Activated CD8-positive, alpha-beta memory T cell treated with anti-CD3 and anti-CD28 coated beads, Interleukin-2, amount 50 U/mL, for 1 hour (primary cell): ENCODE measurements around the gene GRB7.
"Not testable (repeated sequence)": the region's sequence is repeated elsewhere in the genome, so short reads cannot be mapped to it uniquely, and the experiment has no call there.

Experiments
- DNase-seq: peaks from one replicate; pipeline ENCODE4 v3.0.0-alpha.2; 2020; ENCODE audit errors: extremely low read depth

The GRB7 gene

DNA sequence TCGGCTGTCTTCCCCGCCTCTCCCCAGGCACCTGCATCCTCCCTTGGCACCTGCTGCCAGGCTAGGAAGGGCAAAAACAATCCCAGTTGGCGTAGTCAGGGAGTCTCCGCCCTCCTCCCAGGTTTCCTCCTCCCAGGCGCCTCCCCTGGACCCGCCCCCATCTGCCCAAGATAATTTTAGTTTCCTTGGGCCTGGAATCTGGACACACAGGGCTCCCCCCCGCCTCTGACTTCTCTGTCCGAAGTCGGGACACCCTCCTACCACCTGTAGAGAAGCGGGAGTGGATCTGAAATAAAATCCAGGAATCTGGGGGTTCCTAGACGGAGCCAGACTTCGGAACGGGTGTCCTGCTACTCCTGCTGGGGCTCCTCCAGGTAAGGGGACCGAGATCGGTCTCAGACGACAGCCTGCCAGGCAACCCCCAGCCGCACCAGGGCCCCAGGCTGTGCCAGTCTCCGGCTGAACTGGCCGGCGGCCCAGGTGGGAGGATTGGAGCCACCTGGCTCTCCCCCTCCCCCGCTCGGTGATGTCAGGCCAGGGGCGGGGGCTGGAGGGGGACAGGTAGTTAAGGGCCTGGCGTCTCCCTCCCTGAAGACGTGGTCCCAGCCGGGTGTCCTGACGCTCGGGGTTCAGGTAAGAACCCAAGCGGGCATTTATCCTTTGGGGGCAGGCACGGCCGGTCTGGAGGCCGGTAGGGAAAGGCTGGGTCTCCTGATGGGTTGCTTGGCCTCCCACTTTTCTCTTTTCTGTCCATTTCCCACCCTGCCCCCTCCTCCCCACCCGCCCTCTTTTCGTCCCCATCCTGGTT lies at the start of gene GRB7:
Gene GRB7, plus strand, starts transcription at position 179 of the 808 bp plus-strand sequence. CDS start 4,364 bp downstream, outside the sequence.
- DNase-seq = no peak

DNA sequence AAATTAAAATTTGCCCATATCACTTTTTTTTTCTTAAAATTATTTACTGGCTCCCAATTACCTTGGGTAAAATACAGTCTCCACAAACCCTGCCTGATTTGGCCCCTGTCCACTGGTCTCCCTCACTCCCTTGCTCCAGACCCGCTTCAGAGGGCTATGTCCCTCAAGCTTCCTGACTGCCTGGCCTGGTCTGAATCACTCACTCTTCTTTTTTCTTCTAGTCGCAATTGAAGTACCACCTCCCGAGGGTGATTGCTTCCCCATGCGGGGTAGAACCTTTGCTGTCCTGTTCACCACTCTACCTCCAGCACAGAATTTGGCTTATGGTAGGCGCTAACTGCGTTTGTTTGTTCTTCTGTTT lies 49.3 kb upstream of the GRB7 start:
- no peak for DNase-seq

DNA sequence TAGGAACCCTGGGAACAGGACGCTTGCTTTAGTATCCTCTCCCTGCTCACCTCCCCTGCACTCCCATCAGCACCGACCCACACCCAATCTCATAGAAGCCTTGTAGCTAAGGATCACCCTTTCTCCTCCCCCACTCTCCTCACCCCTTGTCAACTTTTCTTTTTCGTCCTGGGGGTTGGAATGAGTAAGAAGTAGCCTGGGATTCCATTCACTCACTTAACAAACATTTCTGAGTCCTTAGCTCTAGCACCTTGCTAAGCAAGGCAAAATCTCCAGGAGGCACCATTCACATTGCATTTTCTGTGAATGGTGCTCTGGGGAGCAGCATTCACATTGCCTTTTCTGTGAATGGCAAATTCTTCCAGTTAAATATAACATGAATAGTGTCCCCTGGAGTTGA lies 48.8 kb upstream of the GRB7 start:
- DNase-seq = no peak

DNA sequence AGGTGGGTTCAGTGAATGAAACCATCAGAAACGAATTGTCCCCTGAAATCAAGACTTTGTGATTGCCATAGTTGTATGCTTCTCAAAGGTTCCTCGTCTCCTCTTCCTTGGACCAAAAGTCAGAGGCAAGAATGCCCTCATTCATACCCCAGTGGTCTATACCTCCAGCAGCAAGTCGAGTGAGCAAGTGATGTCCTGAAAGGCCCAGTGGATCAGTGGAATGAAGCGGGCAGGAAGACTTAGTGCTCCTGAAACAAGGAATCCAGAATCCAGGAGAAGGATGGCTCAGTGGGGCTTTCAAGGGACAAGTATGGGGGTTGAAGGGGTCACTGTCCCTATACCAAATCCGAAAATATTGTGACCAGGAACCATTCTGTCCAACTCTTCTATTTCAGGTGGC lies 43.1 kb upstream of the GRB7 start:
- no peak for DNase-seq

DNA sequence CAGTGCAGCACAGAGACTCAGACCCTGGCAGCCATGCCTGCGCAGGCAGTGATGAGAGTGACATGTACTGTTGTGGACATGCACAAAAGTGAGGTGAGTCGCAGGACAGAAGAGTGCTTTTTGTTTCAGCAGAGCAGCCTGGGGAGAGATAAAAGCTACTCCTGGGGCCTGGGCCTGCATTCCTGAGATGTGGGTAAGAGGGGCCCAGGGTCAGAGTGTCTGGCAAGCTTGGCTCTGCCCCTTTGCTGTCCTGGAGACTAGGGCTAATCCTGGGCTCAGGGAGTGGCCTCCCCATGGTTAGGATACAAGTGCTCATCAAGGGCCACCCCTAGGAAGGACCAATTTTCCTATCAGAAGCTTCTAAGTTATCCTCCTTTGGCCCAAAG lies 42.7 kb upstream of the GRB7 start:
- DNase-seq = no peak

DNA sequence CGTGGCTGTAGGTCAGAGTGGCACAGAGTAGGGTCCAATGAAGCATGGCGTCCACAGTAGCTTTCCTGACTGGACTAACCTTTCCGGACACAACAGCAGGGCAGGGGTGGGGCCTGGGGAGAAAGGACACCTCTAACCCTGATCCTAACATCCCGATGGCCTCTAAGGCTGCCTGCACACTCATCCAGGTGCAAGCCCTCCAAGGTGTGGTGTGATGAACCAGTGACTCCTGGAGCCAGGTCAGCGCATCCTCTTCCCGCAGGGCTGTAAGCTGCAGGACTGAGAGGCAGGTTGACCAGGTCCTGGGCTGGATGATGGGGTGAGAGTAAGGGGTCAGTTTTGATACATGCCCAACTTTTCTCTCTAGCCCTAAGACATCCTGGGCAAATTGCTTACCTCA lies 41.0 kb upstream of the GRB7 start:
- no peak for DNase-seq

DNA sequence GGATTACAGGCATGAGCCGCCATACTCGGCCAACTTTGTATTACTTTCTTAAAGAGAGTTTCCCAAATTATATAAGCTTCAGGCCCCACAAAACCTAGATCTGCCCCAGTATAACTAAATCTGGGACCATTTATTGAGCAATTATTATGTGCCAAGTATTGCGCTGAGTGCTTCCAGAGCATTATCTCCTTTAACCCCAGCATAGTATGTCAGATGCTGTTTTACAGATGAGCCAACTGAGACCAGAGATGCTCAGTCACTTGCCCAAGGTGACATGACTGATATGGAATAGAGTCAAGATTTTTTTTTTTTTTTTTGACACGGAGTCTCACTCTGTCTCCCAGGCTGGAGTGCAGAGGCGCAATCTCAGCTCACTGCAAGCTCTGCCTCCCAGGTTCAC lies 39.8 kb upstream of the GRB7 start:
- no peak for DNase-seq

DNA sequence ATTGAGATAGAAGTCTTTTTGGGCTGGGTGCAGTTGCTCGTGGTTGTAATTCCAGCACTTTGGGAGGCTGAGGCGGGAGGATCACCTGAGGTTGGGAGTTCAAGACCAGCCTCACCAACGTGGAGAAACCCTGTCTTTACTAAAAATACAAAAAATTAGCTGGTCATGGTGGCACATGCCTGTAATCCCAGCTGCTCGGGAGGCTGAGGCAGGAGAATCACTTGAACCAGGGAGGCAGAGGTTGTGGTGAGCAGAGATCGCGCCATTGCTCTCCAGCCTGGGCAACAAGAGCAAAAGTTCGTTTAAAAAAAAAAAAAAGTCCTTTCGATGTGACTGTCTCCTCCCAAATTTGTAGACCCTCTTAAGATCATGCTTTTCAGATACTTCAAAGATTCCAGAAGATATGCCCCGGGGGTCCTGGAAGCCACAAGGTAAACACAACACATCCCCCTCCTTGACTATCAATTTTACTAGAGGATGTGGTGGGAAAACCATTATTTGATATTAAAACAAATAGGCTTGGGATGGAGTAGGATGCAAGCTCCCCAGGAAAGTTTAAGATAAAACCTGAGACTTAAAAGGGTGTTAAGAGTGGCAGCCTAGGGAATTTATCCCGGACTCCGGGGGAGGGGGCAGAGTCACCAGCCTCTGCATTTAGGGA lies 38.5 kb upstream of the GRB7 start:
- not testable (repeated sequence) for DNase-seq

DNA sequence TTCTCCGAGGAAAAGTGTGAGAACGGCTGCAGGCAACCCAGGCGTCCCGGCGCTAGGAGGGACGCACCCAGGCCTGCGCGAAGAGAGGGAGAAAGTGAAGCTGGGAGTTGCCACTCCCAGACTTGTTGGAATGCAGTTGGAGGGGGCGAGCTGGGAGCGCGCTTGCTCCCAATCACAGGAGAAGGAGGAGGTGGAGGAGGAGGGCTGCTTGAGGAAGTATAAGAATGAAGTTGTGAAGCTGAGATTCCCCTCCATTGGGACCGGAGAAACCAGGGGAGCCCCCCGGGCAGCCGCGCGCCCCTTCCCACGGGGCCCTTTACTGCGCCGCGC lies 38.0 kb upstream of the GRB7 start, which contains the start of gene ERBB2:
Gene ERBB2, plus strand, starts transcription at position 247 of the 330 bp plus-strand sequence. CDS start 175 bp downstream, outside the sequence.
- DNase-seq = no peak

DNA sequence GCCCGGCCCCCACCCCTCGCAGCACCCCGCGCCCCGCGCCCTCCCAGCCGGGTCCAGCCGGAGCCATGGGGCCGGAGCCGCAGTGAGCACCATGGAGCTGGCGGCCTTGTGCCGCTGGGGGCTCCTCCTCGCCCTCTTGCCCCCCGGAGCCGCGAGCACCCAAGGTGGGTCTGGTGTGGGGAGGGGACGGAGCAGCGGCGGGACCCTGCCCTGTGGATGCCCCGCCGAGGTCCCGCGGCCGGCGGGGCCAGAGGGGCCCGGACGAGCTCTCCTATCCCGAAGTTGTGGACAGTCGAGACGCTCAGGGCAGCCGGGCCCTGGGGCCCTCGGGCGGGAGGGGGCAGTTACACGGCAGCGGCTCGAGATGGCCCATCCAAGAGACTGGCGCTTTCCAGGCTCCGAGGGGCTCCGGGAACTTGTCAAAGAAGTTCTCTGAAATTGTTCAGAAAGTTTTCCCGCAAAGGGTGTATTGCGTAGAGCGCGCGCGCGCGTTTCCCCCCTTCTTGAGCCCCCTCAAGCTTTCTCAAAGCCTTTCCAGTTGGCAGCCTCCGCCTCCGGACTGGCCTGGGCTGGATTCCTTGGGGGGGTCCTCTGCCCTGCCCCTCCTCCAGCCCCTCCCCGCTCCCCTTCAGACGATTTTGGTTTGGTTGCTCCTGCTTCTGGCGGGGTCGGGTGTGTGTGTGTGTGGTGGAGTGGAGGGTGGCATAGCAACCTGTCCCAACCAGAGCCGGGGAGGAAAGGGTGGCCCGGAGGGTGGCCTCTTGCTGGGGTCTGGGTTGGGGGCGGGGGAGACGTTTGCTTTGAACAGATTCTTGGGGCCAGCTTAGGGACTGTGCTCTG lies 37.4 kb upstream of the GRB7 start:
- DNase-seq = no peak

DNA sequence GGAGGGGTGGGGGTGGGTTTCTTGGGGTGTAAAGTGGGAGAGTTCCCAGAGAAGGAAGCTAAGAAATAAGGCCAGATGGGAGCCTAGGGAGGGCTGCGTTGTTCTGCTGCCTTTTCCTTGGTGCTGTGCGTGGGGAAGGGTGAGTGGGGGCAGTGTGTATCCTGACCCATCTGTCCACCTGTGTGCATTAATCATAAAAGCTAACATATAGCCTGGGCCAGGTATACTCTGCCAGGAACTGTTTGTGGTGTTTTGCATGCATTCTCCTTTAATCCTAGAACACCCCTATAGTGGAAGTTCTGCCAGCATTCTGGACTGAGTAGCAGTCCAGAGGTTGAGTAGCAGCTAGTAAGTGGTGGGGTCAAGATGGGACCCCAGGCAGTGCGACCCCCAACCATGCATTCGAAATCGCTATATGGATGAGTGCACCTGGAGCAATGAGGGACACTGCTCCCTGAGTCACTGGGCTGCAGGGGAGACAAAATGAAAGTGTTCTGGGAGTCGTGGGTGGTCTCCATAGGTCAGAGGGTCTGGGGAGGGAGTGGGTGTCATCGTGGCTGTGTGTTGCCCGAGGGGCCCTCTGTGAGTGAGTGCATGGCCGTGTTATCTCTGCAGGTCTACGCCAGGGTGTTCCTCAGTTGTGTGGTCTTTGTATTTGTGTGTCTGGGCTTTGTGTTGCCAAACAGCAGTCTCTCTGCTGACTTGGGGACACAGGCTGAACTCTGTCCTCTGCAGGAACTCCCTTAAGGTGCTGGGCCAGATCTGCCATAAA lies 36.5 kb upstream of the GRB7 start:
- DNase-seq = no peak

DNA sequence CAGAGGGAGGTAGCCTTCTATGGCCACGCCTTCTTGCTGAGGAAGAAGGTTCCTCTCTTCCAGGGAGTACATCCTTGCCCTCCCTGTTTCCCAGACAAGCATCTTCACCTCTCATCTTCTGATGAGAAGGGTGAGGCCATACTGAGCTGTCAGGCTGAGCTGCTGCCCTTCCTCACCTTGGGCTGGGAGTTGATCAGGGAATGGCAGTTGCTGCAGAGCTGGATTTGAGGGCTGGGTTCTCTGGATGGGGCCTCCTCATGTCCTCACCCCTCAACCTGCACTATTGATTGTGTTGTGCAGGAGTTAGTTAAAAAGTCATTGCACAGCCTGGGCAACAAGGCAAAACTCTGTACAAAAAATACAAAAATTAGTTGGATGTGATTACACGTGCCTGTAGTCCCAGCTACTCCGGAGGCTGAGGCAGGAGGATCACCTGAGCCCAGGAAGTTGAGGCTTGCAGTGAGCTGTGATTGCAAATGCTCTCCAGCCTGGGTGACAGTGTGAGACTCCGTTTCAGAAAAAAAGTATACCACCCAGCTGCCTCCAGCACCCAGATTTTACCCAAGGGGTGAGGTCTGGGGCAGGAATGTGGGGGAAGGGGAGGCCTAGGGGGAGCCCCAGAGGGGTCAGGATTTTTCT lies 35.8 kb upstream of the GRB7 start:
- no peak for DNase-seq

DNA sequence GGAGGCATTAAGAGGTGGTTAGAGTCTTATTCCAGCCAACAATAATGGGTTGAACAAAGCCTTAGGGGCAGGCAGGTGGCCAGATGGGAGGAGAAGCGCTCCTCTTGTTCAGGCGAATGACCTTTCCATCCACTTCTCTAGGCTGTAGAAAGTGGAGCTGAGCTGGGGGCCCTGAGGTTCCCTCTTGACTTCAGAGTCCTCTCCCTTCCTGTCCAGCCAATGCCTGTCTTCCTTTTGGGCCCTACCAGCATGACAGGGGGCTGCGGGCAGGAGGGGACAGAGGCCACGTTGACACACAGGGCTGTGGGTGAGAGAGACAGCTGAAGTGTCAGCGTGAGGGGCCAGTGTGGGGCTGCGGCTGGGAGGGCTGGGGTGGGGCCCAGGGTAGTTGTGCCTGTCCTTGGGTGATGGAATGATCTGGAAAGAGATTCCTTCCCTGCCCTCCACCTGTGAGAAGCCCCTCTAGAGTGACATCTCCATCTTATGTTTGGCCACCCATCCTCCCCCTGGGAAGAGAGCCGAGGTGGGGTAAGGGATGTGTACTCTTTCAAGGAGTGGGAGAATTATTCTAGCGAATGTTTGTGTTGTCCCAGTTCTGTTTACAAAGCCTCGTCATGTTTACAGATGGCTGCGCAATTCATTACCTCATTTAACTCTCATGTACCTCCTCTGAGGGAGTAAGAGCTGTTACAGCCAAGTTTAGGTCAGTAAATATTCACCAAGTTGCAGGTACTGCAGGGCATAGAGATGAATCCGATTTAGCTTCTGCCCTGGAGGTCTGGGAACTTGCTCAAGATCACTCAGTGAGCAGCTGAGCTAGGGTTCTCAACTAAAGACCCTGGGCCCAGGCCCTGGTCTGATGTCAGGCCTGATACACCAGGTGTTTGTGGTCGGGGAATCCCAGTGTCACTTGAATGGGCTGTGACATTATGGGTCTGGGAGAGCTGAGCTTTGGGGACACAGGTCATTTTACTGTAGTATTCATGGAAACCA lies 34.5 kb upstream of the GRB7 start:
- DNase-seq = no peak

DNA sequence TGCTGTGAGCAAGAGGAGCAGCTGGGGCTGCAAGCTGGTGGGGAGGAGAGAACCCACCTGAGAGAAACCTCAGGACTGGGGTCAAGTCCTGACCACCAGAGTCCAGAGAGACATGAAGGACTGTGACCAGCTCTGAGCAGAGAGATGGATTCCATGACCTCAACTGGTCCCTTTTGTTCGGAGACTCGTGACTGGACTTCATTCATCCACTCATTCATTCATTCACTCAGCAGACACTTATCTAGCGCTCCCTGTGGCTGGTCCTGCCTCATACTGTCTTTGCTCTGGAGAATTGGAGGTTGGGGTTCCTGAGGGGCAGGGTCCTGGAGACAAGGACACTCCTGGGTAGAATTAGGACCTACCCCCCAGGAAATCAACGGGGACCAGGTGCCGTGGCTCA lies 33.8 kb upstream of the GRB7 start:
- no peak for DNase-seq

DNA sequence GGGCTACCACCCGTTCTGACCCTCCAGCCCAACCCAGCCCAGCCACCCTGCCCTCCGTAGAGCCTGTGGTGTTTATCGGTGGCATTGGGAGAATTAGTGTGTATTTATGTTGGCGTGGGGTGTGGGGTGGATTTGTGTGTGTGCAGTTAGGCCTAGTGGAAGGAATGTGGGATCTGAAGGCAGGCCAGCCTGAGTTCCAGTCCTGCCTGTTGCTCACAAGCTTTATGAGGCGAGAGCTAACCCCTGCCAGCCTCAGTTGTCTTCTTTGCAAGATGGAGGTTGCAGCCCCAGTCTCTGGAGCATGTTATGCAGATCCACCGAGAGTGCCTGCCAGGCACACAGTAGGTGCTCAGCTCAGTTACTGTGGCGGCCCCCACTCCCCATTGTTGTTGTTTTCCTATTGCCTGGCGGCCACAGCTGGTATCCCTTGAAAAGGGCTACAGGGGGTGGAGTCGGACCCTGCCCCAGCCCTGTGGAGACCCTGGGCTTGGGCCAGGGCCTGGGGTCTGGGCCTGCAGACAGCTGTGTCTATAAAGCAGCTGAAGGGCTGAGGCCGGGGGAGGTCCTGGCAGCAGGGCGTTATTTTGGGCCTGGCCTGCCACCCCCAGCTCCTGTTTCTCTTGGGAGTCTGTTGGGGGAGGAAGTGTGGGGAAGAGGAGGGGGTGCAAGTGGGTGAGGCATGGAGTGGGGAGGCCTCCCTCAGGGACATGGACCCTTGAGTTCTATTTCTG lies 32.8 kb upstream of the GRB7 start:
- no peak for DNase-seq

DNA sequence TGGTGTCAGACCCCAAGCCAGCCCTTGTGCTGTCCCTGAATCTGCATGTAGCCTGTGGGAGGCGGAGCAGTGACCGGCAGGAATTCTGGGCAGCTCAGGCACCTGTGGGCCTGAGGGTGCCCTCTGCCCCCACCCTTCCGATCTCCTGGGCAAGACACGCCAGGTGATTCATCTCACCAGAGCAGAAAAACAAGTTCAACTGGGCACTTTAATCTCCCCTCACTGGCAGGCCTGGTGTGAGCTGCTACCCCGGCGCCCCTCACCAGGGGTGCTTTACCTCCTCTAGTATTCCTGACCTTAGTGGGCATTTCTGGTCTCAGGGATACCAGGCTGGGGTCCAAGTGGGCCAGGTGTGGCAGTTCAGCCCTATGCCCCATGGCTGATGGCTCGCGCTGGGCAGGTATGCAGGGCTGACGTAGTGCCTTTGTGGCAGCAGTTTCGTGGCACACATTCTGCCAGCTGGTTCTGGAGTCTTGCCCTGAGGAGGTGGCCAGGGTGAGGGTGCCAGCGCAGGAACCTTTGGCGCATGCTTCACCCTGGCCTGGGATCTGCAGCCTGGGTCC lies 31.9 kb upstream of the GRB7 start:
- no peak for DNase-seq

DNA sequence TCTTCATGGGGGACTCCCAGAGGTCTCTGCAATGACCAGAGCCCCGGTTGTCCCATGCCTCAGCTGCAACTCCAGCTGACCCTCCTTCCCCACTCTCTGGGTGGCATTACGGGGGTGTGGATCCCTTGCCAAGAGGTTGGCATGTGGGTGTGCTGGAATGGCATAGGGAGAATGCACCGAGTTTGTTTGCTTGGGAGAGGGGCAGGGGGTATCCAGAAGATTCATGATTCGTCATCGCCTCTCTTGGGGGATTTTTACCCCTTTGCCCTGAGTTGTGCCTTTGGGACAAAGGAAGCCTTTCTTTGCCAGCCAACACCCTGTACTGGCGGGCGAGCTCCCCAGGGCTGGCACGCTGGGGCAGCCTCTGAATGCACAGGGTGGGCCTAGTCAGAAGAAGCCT lies 31.4 kb upstream of the GRB7 start:
- no peak for DNase-seq

DNA sequence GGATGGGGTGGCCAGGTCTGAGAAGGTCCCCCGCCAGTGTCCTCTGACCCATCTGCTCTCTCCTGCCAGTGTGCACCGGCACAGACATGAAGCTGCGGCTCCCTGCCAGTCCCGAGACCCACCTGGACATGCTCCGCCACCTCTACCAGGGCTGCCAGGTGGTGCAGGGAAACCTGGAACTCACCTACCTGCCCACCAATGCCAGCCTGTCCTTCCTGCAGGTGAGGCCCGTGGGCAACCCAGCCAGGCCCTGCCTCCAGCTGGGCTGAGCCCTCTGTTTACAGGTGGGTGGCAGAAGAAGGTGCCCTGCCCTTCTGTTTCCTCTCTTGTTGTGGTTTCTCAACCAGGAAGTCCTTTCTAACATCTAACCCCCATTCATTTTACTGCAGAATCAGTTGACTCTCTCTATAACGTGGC lies 30.8 kb upstream of the GRB7 start:
- DNase-seq = no peak

DNA sequence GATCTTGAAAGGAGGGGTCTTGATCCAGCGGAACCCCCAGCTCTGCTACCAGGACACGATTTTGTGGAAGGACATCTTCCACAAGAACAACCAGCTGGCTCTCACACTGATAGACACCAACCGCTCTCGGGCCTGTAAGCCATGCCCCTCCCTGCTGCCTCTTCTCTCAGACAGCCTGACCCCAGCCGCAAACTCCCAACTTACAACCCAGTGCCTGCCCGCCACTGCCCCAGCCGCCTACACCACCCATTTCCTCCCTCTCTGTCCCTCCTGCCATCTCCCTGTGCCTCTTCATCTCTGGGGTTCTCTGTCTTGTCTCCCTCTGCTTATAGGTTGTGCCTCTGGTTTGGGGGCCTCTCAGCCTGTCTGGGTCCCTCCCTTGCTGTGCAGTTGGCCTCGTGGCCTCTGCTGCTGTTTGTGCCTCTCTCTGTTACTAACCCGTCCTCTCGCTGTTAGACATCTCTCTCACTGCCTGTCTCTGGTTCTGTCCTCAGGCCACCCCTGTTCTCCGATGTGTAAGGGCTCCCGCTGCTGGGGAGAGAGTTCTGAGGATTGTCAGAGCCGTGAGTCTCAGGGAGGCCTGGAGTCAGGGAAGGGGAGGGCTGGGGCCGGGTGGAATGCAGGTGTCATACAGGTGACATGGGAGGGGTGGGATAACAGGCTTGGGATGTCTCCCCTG lies 28.3 kb upstream of the GRB7 start:
- DNase-seq = no peak
